Measurements from ENCODE around the gene RNF25. TPM values are rescaled to one million over a fixed set of nuclear protein-coding genes. Genes with fewer than 3 reads are reported as not detected.

The RNF25 gene
- total RNA-seq (2014; rRNA removed; shearing (Covaris generic)) = 44.6 and 55.8 TPM in 2 replicates

GRCh38 chr2:218671654-218672566 is at the start of gene RNF25, which contains the start of gene STK36:
RNF25 (minus strand) TSS chr2:218672002; CDS start chr2:218671970, 32 bp downstream.
STK36 (plus strand) TSS chr2:218672086; CDS start chr2:218672830, 744 bp downstream.
- DNase-seq (ENCODE audit: low spot score) = peak; percentile 89

- DNase-seq (ENCODE audit: low spot score) = no peak
Observed at GRCh38 chr2:218721488-218721887, 49.7 kb upstream of the RNF25 start.

- DNase-seq (ENCODE audit: low spot score) = no peak
Observed at GRCh38 chr2:218720048-218721041, 48.5 kb upstream of the RNF25 start.

GRCh38 chr2:218719457-218719856 is 47.7 kb upstream of the RNF25 start:
- no peak for DNase-seq (ENCODE audit: low spot score)

GRCh38 chr2:218718058-218718457 is 46.3 kb upstream of the RNF25 start:
- DNase-seq (ENCODE audit: low spot score) = no peak

GRCh38 chr2:218717262-218717661 is 45.5 kb upstream of the RNF25 start:
- peak; percentile 66 for DNase-seq (ENCODE audit: low spot score)

- no peak for DNase-seq (ENCODE audit: low spot score)
Observed at GRCh38 chr2:218716070-218716469, 44.3 kb upstream of the RNF25 start.

- DNase-seq (ENCODE audit: low spot score) = no peak
Observed at GRCh38 chr2:218713922-218714321, 42.1 kb upstream of the RNF25 start.

- DNase-seq (ENCODE audit: low spot score) = no peak
Observed at GRCh38 chr2:218711550-218711929, 39.7 kb upstream of the RNF25 start.

GRCh38 chr2:218710687-218711549 is 39.1 kb upstream of the RNF25 start, which contains the start of gene TTLL4:
TTLL4 (plus strand) TSS chr2:218710835; CDS start chr2:218737677, 26,842 bp downstream.
- peak; percentile 97 for DNase-seq (ENCODE audit: low spot score)

- no peak for DNase-seq (ENCODE audit: low spot score)
Observed at GRCh38 chr2:218710334-218710686, 38.5 kb upstream of the RNF25 start.

GRCh38 chr2:218709908-218710307 is 38.1 kb upstream of the RNF25 start:
- no peak for DNase-seq (ENCODE audit: low spot score)

- no peak for DNase-seq (ENCODE audit: low spot score)
Observed at GRCh38 chr2:218708086-218708485, 36.3 kb upstream of the RNF25 start.

GRCh38 chr2:218703341-218703740 is 31.5 kb upstream of the RNF25 start:
- no peak for DNase-seq (ENCODE audit: low spot score)

- no peak for DNase-seq (ENCODE audit: low spot score)
Observed at GRCh38 chr2:218701806-218702205, 30.0 kb upstream of the RNF25 start.

GRCh38 chr2:218698885-218699284 is 27.1 kb upstream of the RNF25 start:
- DNase-seq (ENCODE audit: low spot score) = no peak

GRCh38 chr2:218694405-218695145 is 22.8 kb upstream of the RNF25 start:
- DNase-seq (ENCODE audit: low spot score) = no peak

GRCh38 chr2:218691234-218691633 is 19.4 kb upstream of the RNF25 start:
- DNase-seq (ENCODE audit: low spot score) = no peak

- peak; percentile 88 for DNase-seq (ENCODE audit: low spot score)
Observed at GRCh38 chr2:218687400-218688060, 15.7 kb upstream of the RNF25 start.

GRCh38 chr2:218680061-218680460 is 8.3 kb upstream of the RNF25 start:
- no peak for DNase-seq (ENCODE audit: low spot score)

All from HT-29 (cell line).